ENCODE data around the gene THSD7B.

GRCh38 chr2:137658433-137658832, 893.1 kb downstream of the THSD7B start:
- TF ChIP-seq CTCF (conservative IDR thresholded peaks at IDR 0.05; ENCODE audit: low read depth, low read length) (no peak), EZH2 (IDR thresholded peaks at IDR 0.05; ENCODE audit: low read length, unreplicated experiment) (no peak), EZH2phosphoT487 (IDR thresholded peaks at IDR 0.05; ENCODE audit: borderline replicate concordance, low read length) (no peak)

All from PC-3 (cell line).